A172 (cell line): ENCODE results near the gene ST8SIA5. TPM values are rescaled to one million over a fixed set of nuclear protein-coding genes. Genes with fewer than 3 reads are reported as not detected.

Experiments
- DNase-seq: peaks from one replicate; pipeline ENCODE4 v3.0.0-alpha.2; 2015; ENCODE audit warnings: low spot score
- total RNA-seq: library from RNA; depleted of rRNA; stranded (reverse); fragments of >200 nt; shearing (Covaris generic); gene quantifications from 2 replicates; pipeline ENCODE4 v1.2.3, GENCODE V29; 2014

Gene ST8SIA5
- total RNA-seq, 1 experiment from 2014 or later, result not detected

- DNase-seq, result no peak
Observed at GRCh38 chr18:46740046-46740445, 16.8 kb downstream of the ST8SIA5 start.

GRCh38 chr18:46738491-46738890, 18.4 kb downstream of the ST8SIA5 start:
- no peak for DNase-seq

GRCh38 chr18:46736736-46737135, 20.1 kb downstream of the ST8SIA5 start:
- no peak for DNase-seq

DNA sequence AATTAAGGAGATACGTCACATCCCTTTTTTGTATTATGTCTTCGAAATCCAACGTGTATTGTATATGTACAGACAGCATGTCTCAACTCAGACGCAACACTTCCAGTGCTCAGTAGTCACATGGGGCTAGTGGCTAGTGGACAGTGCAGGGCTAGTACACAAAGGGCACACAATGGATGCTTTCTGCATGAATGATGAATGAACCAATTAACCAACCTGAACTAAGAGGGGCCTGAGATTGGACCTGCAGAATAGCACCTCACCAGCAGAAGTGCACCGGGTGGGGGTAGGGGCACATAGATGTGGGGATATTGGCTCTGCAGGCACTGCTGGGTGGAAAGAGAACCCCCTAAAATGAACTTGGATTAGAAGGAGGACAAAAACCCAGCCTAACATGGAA, 20.7 kb downstream of the ST8SIA5 start:
- no peak for DNase-seq

DNA sequence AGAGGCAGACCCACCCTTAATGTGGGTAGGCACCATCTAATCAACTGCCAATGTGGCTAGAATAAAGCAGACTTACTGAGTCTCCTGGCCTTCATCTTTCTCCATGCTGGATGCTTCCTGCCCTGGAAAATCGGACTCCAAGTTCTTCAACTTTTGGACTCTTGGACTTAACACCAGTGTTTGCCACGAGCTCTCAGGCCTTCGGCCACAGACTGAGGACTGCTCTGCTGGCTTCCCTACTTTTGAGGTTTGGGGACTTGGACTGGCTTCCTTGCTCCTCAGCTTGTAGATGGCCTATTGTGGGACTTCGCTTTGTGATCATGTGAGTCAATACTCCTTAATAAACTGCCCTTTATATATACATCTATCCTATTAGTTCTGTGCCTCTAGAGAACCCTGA, 21.9 kb downstream of the ST8SIA5 start:
- no peak for DNase-seq

DNA sequence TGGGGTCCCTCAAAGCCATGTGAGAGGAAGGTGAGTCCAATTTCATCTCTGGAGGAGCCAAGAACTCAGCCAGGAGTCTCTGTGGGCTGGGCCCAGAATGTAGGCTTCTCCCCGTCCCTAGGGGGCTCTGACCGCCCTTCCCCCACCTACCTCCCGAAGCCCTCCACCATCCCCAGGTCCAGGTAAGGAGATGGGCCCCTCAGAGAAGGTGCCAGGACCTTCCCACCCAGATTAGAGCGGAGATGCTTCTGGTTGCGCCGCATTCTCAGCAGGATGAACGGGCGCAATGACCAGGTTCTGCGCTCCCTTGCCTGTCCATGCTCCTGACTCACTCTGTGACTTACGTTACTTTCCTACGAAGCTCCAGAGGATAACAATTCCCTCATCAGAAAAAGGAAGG, 23.0 kb downstream of the ST8SIA5 start:
- DNase-seq, result no peak

GRCh38 chr18:46732801-46733200, 24.1 kb downstream of the ST8SIA5 start:
- DNase-seq, result no peak

DNA sequence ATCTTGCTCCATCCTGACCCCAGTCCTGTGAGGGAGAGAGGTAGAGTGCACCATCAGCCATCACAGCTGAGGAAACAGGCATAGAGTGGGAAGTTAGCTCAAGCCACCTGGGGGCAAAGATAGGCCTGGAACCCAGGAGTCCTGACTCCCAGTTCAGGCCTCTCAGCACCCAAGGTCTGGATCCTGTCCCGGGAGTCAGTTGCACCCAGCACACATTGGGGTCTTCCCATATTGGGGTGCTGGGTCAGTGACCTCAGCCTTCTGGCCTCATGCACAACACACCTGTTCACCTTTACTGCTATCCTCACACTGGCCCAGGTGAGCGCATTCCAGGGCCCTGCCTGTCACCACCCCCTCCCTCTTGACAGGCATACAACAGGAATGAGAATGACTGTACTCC, 24.7 kb downstream of the ST8SIA5 start:
- DNase-seq, result no peak

DNA sequence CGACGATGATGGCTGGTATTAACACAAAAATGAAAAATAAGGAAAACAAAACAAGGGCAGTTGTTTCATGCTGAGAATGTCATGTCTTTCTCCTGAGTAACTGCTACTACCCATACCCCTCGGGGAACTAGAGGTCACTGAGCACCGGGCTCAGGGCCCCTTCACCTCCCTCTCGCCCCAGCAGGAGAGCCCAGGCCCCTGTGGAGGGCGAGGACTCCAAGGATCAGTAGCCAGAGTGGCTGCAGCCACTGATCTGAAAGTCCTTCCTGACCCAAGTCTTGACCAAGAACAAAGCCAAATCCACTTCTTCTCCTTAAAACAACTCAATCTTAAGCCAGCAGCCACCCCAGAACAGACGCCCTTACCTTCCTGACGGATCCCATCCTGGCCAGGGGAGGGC, 25.5 kb downstream of the ST8SIA5 start:
- no peak for DNase-seq

DNA sequence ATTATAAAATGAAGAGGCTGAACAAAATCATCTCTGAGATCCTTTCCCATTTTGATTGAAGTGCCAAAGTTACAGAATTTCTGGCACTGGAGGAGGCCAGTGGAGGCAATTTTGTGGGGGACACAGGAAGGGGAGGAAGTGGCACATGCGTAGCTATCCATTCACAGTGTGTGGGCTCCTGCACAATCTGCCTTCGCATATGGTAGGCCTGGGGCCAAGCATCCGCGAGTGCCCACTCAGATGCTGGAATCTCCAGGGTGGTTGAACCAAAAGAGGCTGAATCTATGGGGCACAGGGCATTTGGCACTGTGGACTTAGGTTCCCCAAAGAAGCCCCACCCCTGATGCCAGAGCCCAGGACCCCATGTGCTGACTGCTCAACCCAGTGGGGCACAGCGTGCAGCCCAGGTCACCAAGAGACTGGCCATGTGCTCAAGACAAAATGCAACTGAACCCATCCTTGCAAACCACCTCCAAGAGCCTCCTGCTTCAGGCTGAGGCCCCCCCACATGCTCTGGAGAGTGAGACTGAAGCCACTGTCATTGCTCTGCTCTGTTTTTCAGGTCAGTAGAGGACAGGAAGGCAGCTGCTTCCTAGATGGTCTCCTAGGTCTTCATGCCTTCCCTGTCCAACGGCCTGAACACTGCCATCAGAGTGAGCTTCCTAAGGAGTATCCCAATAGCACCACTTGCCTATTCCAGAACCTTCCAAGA, 28.5 kb downstream of the ST8SIA5 start:
- no peak for DNase-seq

DNA sequence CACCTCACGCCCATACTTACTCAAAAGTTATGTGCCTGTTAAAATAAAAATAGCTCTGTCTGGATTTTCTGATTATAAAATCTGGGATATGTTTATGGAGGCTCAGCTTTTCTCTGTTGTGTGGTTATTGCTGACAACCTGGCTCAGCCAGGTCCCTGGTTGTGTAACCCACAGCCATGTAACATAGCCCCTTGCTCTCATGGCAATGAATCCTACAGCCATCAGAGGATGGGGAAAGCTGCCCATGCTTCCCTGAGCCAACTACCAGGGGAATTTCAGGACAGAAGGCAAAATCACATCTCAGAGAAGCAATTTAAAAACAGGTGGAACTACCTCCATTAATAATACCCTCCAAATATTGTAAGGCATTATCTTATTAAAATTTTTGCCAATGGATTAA, 29.7 kb downstream of the ST8SIA5 start:
- DNase-seq, result no peak

DNA sequence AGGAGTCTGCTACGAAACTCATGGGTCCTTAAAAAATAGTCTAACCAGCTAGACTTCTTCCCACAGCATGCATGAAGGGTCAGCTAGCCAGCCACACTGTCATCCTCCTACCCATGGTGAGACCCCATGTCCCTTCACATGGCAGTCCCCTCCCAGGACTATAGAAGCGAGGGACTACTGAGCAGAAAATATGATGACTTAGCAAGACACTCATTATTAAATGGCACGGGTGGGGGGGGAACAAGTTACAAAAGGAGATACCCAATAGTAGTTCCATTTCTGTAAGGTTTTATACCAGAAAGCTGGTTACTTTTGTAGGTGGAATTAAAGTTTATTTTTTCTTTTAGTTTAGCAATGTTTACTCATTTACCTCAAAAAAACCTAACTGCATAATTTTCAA, 31.5 kb downstream of the ST8SIA5 start:
- no peak for DNase-seq

DNA sequence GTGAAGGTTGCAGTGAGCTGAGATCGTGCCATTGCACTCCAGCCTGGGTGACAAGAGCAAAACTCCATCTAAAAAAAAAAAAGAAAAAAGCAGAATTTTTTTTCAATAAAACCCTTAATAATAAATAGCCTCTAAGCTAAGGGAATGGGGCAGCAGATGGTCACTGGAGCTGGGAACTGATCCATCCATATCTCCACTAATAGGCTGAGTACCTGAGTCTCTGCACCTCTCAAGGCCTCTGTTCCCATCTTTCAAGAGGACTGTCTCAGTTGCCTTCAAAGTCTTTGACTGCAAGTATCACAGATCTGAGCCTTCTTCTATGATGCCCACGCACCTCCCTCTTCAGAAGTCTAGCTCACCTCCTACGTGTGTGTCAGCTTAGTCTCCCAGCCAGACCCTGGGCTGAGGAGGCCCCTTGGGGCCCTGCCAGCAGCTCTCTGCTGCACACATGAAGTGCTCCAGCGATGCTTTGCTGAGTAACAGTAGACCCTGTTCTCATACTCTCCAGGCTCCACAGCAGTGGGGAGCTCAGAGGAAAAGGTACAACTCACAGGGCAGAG, 32.9 kb downstream of the ST8SIA5 start:
- no peak for DNase-seq

- DNase-seq, result no peak
Observed at GRCh38 chr18:46722051-46722450, 34.8 kb downstream of the ST8SIA5 start.

GRCh38 chr18:46721331-46721730, 35.5 kb downstream of the ST8SIA5 start:
- DNase-seq, result no peak

GRCh38 chr18:46720521-46720920, 36.3 kb downstream of the ST8SIA5 start:
- DNase-seq, result no peak

DNA sequence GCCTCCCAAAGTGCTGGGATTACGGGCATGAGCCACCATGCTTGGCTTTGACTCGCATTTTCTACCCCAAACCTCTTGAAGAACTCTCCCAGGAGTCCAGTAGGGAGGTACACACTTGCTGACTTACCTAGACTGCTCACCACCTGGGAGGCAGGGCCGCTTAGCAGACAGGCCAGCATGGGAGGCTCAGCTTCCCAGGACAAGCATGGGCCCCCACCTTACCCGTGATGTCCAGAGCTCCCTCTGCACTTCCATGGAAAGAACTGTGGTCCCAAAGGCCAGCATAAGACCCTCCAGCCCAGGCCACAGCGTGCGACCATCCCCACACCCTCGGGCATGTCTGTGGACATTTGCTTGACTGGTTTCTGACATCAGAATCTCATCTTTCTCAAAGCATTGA, 36.8 kb downstream of the ST8SIA5 start:
- DNase-seq, result no peak

DNA sequence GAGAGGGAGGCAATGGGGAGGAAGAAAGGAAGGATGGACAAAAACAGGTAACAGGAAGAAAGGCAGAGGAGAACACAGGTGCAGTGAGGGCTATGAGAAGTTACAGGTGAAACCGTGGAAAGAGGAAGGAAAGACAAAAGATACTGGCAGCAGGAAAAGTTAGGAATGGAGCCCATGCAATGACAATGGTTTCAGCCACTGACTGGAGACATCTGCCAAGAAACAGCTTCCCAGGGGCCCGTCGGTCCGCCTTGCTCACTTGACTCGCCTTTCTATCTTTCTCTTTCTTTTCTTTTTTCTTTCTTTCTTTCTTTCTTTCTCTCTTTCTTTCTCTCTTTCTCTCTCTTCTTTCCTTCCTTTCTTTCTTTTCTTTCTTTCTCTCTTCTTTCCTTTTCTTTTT, 37.5 kb downstream of the ST8SIA5 start:
- DNase-seq, result no peak

DNA sequence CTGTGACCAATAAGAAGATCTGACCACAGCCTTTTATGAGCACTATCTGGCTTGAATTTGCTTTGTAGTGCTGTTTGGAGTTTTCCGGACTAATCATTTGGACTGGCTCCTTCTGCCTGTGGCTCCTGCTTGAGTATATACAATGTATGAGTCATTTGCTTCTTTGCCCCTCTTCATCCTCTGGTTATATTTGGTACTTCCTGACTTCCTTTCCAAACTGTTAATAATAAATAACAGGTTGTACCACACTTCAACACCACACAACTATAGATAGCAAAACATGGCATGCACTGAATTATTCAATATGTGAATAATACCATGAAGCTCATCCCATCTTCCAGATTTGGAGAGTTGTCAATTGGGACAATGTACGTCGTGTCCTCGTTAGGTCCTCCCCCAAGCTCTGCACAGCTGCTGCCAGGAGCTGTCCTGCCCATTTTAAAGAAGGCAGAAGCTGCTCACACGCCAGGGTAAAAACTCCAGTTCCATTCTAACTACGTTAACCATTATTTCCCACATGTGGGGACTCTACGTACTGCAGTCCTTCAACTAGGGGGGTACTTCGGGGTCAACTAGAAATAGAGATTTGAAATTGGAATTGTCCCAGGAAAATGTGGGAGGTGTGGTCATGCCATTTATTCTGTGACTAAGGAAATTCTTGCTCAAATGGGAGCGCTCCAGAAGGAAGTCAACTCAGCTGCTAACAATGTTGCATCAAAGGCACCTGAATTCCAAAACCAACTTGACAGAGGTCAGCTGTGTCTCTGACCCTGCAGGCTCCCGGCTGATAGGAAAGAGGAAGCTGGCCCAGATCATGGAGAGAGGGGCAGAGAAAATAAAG, 38.1 kb downstream of the ST8SIA5 start:
- peak; percentile 85 for DNase-seq

DNA sequence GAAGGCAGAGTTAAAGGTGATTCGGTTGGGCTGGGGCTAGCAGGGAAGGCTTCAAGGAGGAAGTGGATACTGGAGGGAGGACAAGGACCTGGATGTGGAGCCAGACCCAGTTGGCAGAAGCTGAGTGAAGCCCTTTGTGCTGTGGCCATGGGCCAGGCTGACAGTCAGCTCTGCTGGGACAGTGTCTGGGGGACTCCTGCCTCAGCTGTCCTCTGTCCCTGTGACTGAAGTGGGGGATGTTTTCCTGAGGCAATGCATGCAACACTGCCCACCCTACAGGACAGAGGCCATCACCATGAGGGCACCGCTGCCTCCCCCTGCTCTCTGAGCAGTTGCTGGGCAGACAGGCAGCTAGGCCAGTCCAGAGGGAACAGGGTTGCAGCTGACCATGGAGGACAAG, 40.0 kb downstream of the ST8SIA5 start:
- no peak for DNase-seq

GRCh38 chr18:46716336-46716735, 40.5 kb downstream of the ST8SIA5 start:
- DNase-seq, result no peak

GRCh38 chr18:46715062-46715461, 41.8 kb downstream of the ST8SIA5 start:
- no peak for DNase-seq

- peak; percentile 51 for DNase-seq
Observed at GRCh38 chr18:46712406-46712805, 44.4 kb downstream of the ST8SIA5 start.
